ENCODE results near the gene DENND2C. TPM values are rescaled to one million over a fixed set of nuclear protein-coding genes. Genes with fewer than 3 reads are reported as not detected.

DENND2C gene, protein sequence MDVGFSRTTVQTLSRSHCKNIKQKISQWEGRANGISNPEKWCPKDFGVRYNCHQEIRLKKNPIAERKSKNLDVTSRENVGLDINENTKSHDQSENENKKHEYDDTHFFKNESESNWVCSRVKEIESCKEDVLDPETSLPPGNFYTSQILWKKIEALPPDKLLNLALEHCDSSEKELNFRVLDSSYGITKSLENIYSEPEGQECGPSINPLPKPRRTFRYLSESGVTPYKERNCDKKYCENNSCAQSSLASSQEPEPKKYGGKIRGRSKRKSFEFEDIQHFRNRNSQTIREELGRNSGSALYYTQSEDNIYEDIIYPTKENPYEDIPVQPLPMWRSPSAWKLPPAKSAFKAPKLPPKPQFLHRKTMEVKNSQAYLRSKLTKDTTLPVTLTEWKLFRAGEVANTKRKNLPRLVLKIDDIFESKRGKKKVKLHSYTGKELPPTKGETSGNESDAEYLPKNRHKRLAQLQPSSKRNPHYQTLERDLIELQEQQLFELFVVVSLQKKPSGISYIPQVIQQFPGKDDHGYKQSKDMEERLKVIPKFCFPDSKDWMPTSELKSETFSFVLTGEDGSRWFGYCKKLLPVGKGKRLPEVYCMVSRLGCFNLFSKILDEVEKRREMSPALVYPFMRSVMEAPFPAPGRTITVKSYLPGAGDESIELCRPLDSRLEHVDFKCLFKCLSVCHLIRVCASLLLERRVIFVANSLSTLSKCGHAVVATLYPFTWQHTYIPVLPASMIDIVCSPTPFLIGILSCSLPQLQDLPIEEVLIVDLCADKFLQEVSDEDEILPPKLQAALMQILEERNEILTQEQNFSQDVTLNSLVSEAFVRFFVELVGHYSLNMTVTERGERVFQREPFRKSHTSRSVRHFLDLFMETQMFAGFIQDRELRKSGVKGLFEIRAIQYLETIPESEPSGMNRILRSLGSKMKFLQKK
- total RNA-seq (2022; extraction: Qiagen RNA extraction), result 0.29 to 0.57 TPM (median 0.39 TPM) in 5 replicates

DNA sequence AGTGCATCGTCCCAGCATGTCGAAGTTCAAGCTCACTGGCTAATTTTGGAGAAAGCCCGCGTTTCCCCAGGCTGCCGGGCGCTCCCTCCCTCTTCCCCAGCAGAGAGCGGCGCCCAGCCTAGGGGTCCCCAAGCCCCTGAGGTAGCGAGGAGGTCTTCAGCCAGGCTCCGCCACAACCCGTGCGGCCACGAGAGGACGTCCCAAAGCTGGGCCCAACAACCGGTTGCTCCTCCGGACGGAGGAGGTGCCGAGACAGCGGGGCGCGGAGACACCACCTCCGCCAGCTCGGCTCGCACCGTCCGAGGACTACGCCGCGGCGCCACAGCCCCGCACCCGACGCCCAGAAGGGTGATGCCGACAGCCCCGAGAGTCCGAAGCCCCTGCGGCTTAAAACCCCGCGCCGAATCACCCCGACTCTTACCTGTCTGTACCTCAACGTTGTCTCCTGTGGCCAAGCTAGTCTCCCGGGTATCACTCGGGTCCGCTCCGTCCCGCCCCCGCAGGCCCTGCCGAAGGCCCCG lies at the start of gene DENND2C:
Gene DENND2C, minus strand, starts transcription at position 488 of the 521 bp plus-strand sequence. CDS start 44,065 bp downstream, outside the sequence.

DNA sequence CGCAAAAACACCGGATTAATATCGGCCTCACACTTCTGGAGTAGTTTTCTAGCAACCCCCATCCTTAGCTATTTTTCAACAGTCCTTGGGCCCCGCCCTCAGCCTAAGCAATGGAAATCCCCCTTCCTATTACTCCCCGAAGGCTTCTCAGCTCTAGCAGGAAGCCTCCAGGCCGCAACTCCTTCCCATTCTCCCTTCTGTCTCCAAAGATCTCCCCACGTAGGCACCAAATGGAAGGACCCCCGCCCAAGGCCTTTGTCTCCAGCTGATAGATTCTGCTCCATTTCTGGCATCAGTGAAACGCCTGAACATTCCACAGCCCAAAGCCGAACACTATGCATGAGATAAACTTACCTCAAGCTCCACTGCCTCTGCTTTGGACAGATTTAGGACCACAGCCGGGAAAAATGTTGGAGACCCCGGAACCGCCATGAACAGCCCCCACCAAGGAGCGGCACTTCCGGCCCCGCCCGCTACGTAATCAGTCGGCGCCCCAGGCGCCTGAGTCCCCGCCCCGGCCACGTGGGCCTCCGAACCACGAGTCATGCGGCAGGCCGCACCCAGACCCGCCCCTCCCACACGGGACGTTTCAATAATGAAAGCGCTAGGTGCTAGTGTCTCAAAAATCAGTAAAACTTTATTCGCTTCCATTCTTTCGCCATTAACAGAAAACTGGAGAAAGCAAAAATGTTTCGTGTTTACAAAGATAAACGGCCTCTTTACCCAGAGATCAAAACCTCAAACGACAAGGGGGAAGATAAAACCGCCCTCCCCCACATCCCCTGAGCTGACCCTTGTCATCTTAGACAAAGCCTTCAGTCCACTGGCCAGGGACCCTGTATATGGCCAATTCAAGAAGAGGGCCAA lies 46.7 kb upstream of the DENND2C start, which contains the start of gene NRAS:
Gene NRAS, minus strand, starts transcription at position 468 of the 867 bp plus-strand sequence. CDS start 611 bp downstream, outside the sequence.

DNA sequence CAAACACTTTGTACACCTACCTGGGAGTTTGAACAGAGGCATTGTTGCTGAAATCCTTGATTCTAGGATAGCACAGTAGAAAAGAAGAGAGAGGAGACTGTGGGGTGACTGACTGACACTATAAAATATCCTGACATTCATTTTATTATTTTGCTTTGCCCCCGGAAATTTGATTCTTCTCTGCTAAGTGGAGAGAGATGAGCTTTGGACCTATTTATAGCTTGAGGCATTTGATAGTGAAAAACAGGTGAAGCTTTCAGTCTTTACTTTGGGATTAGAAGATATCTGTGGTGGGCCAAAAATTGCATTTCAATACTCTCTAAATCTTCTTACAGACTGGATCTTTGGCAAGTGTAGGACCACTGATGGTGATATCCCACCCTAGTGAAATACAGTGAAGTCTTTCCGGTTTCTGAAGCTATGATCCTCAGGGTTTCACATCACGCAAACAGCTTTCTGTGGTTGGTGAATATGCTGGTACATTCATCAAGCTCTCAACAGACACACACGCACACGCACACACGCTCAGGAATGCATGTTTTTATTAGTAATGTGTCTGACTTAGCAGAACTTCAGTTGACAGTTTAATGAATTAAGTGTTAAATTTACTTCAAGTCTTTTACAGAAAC lies 25.7 kb upstream of the DENND2C start, which contains the start of gene AMPD1:
Gene AMPD1, minus strand, starts transcription at position 117 of the 629 bp plus-strand sequence. Its CDS starts 75 bp downstream, at position 42.

DNA sequence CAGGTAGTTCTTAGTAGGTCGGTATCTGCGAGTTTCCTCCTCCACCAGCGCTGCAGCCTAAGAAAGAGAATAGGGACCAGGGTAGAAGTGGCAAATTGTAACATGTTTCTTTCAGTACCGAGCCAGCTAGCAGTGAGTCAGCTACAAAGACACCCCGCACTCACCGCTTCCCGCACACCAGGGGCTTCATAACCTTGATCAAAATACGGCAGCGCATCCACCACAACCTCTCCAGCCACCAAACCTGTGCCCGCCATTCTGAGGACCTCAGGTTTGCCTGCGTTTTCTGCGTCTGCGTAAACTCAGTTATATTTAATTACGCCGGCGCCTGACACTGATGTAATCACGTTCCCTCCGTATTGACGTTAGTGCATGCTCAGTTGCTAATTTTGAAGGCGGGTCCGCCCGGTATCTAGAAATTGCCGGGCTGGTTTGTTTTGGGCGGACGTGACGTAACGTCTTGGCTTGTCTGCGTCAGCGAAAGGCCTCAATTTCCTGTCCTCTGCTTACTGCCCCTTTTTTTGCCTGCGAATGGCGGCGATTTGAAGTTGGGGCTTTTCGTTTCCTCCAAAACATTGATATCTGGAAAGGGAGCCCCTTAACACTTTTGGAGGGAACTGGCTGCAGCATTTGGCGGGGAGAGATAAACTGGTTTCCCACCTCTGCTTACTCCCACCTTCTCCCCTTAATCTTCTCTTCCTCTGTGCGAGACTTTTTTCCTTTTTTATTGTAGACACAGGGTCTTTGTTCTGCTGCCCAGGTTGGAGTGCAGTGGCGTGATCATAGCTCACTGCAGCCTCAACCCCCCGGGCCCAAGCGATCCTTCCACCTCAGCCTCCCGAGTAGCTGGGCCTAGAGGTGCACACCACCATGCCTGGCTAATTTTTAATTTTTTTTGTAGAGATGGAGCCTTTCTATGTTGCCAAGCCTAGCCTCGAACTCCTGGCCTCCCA lies 88.2 kb downstream of the DENND2C start, which contains the start of gene BCAS2:
Gene BCAS2, minus strand, starts transcription at position 281 of the 953 bp plus-strand sequence. Its CDS starts 24 bp downstream, at position 257.

Other genes starting within 250 kb of the DENND2C start
- 8.1 to 13.9 TPM (median 10.6 TPM) in 5 replicates for gene TRIM33, start 158.8 kb downstream of the DENND2C start, total RNA-seq (2022; extraction: Qiagen RNA extraction)
- gene BCAS2, start 88.4 kb downstream of the DENND2C start, total RNA-seq (2022; extraction: Qiagen RNA extraction), result 26.2 to 29.7 TPM (median 27.7 TPM) in 5 replicates
- 0.07 TPM in 1 of 5 replicates, not detected in the others for gene AMPD1, start 25.5 kb upstream of the DENND2C start, total RNA-seq (2022; extraction: Qiagen RNA extraction)
- 26.1 to 36.0 TPM (median 28.1 TPM) in 5 replicates for gene NRAS, start 46.7 kb upstream of the DENND2C start, total RNA-seq (2022; extraction: Qiagen RNA extraction)
- 115 to 168 TPM (median 125 TPM) in 5 replicates for gene CSDE1, start 87.9 kb upstream of the DENND2C start, total RNA-seq (2022; extraction: Qiagen RNA extraction)
- 15.6 to 19.4 TPM (median 16.0 TPM) in 5 replicates for gene SIKE1, start 110.6 kb upstream of the DENND2C start, total RNA-seq (2022; extraction: Qiagen RNA extraction)
- gene SYCP1, start 184.8 kb upstream of the DENND2C start, total RNA-seq (2022; extraction: Qiagen RNA extraction), result not detected in 5 replicates

All from A549 treated with CORT108297 at 1 μM for 4 hours (cell line).